ENCODE measurements around the gene RBM25.

The RBM25 gene

GRCh38 chr14:73057944-73058223 lies 450 bp upstream of the RBM25 start:
- peak overlapping the region; percentile 51 to 96 for H3K4me3 ChIP-seq (replicated peaks in 1 of 2; ENCODE audit: low read depth in 2 of 2, low read length in 2 of 2)
- DNase-seq (ENCODE audit: low read depth in 2 of 2), result no peak
- TF ChIP-seq CTCF (IDR thresholded peaks at IDR 0.05; ENCODE audit: low read depth, low read length), result no peak

- no peak for TF ChIP-seq CTCF (IDR thresholded peaks at IDR 0.05; ENCODE audit: low read depth, low read length)
- H3K4me3 ChIP-seq (replicated peaks in 1 of 2; ENCODE audit: low read depth in 2 of 2, low read length in 2 of 2), result peak overlapping the region; percentile 92 to 96
- peak; percentile 41 to 62 for DNase-seq (ENCODE audit: low read depth in 2 of 2)
Measured at GRCh38 chr14:73058922-73059673, 764 bp downstream of the RBM25 start.

GRCh38 chr14:73069585-73069984 lies 11.3 kb downstream of the RBM25 start:
- DNase-seq (ENCODE audit: low read depth in 2 of 2), result no peak
- no peak overlapping the region for H3K4me3 ChIP-seq (replicated peaks in 1 of 2; ENCODE audit: low read depth in 2 of 2, low read length in 2 of 2)
- TF ChIP-seq CTCF (IDR thresholded peaks at IDR 0.05; ENCODE audit: low read depth, low read length), result no peak

- no peak overlapping the region for H3K4me3 ChIP-seq (replicated peaks in 1 of 2; ENCODE audit: low read depth in 2 of 2, low read length in 2 of 2)
- no peak for DNase-seq (ENCODE audit: low read depth in 2 of 2)
- no peak for TF ChIP-seq CTCF (IDR thresholded peaks at IDR 0.05; ENCODE audit: low read depth, low read length)
Measured at GRCh38 chr14:73091044-73091443, 32.7 kb downstream of the RBM25 start.

GRCh38 chr14:73097421-73097820 lies 39.1 kb downstream of the RBM25 start:
- DNase-seq (ENCODE audit: low read depth in 2 of 2), result no peak
- no peak for TF ChIP-seq CTCF (IDR thresholded peaks at IDR 0.05; ENCODE audit: low read depth, low read length)
- no peak overlapping the region for H3K4me3 ChIP-seq (replicated peaks in 1 of 2; ENCODE audit: low read depth in 2 of 2, low read length in 2 of 2)

GRCh38 chr14:73100334-73100733 lies 42.0 kb downstream of the RBM25 start:
- no peak overlapping the region for H3K4me3 ChIP-seq (replicated peaks in 1 of 2; ENCODE audit: low read depth in 2 of 2, low read length in 2 of 2)
- TF ChIP-seq CTCF (IDR thresholded peaks at IDR 0.05; ENCODE audit: low read depth, low read length), result no peak

More at GRCh38 chr14:73100334-73100733, 42.0 kb downstream of the RBM25 start:
- no peak for DNase-seq (ENCODE audit: low read depth in 2 of 2)
